Epithelial cell of proximal tubule (primary cell): Measurements from ENCODE around the gene TRDMT1. TPM values are rescaled to one million over a fixed set of nuclear protein-coding genes. Genes with fewer than 3 reads are reported as not detected.

ENCODE experiments used
- DNase-seq: peaks from one replicate; pipeline ENCODE4 v3.0.0-alpha.2; 2011; ENCODE audit warnings: low read depth
- H3K4me3 ChIP-seq: 2 replicates; pipeline ENCODE4 v1.5.1; 2011; ENCODE audit warnings: low read depth, mild to moderate bottlenecking, low read length
- CTCF ChIP-seq: conservative IDR thresholded peaks from 2 replicates; pipeline ENCODE4 v1.5.1; 2012; ENCODE audit warnings: low read depth, mild to moderate bottlenecking, low read length
- total RNA-seq: library from RNA; depleted of rRNA; stranded (reverse); fragments of >200 nt; gene quantifications from 2 replicates; pipeline ENCODE4 v1.2.3, GENCODE V29; 2015

Gene TRDMT1
- total RNA-seq, 1 donor from 2014 or later = 4.6 TPM

DNA sequence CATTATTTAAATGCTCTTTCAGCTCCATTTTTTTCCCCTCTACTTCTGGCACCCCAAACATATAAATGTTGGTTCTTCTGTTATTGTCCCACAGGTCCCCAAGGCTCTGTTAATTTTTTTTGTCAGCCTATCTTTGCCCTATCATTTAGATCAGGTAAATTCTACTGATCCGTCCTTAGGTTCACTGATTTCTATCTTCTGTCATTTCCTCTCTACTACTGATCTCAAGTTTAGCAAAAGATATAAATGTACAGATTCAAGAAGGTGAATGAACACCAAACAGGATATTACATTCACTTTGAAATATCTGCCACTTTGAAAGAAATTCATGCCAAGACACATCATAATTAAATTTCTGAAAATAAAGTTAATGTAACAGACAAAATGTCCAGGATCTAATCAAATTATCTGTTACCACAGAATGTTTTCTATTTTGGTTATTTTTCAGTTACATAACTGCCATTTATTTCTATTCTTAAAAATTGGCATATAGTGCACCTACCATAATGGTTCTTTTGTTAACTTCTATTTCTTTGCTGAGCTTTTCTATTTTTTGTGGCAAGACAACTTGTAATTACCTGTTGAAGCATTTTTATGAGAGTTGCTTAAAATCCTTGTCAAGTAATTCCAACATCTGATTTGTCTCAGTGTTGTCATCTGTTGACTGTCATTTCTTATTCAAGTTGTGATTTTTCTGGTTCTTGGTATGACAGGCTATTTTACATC, 59.8 kb downstream of the TRDMT1 start:
- no peak for DNase-seq
- no peak for TF ChIP-seq CTCF

DNA sequence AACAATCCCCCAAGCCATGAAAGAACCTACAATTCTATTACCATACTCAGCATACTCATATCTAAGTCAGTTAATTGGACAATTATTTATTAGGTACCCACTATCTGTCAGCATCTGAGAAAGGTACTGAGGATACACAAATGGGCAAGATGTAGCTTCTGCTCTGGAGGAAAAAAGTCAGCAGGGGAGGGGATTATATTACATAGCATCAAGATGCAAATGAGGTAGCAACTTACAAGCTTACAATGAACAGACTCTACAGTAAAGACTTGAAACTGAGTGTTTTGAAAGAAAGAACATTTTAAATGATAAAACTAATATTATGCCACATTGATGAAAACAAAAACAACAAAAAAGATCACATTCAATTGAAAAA, 61.1 kb downstream of the TRDMT1 start:
- DNase-seq = no peak
- TF ChIP-seq CTCF = no peak
- no peak overlapping the region for H3K4me3 ChIP-seq

More for the DNA sequence above, 59.8 kb downstream of the TRDMT1 start:
- H3K4me3 ChIP-seq = no peak overlapping the region

- no peak overlapping the region for H3K4me3 ChIP-seq
- TF ChIP-seq CTCF = no peak
- DNase-seq = no peak
Observed at GRCh38 chr10:17138460-17139042, 62.9 kb downstream of the TRDMT1 start.

- no peak for DNase-seq
- H3K4me3 ChIP-seq = no peak overlapping the region
- TF ChIP-seq CTCF = no peak
Observed at GRCh38 chr10:17134737-17135260, 66.7 kb downstream of the TRDMT1 start.

DNA sequence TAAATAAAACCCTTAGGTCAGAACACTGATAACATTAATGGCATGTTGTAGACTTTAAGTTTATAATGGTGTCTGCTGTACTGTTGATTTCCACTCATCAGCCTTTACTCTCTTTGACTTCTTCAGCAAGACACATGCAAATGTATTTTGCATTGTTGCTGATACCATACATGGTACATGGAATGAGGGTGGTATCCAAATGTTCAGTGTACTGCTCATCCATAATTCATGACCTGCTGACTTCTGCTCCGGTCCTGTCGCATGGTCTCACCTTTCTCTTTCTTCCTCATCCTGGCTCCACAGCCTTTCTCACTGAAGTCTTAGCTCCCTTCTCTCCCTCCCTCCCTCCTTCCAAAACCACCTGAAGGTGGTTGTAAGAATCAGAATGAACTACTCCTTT, 67.2 kb downstream of the TRDMT1 start:
- no peak for TF ChIP-seq CTCF
- no peak overlapping the region for H3K4me3 ChIP-seq
- DNase-seq = no peak

DNA sequence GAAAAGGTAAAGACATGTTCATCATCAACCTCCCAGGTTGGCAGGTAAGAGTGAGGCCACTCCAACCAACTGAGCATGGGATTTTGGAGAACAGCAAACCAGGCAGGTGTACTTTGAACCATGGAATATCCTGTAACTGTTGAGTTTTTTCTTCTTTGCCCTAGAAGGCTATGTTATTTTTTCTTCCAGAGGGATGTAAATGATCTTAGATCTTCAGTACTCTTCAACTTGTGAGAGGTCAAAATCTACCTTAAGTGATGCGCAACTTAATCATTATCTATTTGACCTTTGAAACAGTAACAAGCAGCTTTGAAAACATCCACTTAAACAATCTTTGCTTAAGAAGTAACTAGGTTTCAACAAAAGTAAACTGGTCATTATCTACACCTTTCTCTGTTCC, 71.7 kb downstream of the TRDMT1 start, which contains the start of gene CUBN:
TSS of gene CUBN (minus strand) at position 71 of the 400 bp plus-strand sequence. CDS start at position 25, 46 bp downstream.
- DNase-seq = no peak
- TF ChIP-seq CTCF = no peak
- no peak within 1 kb of the TSS for H3K4me3 ChIP-seq

- no peak for DNase-seq
- no peak overlapping the region for H3K4me3 ChIP-seq
- no peak for TF ChIP-seq CTCF
Observed at GRCh38 chr10:17128261-17128660, 73.2 kb downstream of the TRDMT1 start.
